CD14-positive monocyte (primary cell): ENCODE data around the gene NOXRED1. TPM values are rescaled to one million over a fixed set of nuclear protein-coding genes. Genes with fewer than 3 reads are reported as not detected.

Experiments
- DNase-seq, 3 donors: peaks; one replicate each; pipeline ENCODE4 v3.0.0-alpha.2; 2011 to 2022
- H2AFZ ChIP-seq: 2 replicates; pipeline ENCODE4 v1.6.0; 2012; ENCODE audit warnings: mild to moderate bottlenecking, low read depth, low read length, inconsistent platforms; ENCODE audit not compliant: insufficient read depth, poor library complexity, severe bottlenecking
- H3K27ac ChIP-seq, 2 donors: 1 replicate in 1 of 2; 2 replicates in 1 of 2; pipeline ENCODE4 v1.5.1; 2012 to 2013; ENCODE audit warnings: low read length in 2 of 2, control low read depth in 1 of 2, inconsistent platforms in 1 of 2, low read depth in 1 of 2, mild to moderate bottlenecking in 1 of 2
- H3K27me3 ChIP-seq, 2 donors: one replicate each; pipeline versions ENCODE4 v1.6.0 to v1.6.1; 2011 to 2013; ENCODE audit warnings: low read length in 2 of 2; ENCODE audit not compliant: control insufficient read depth in 2 of 2, insufficient read depth in 2 of 2
- H3K36me3 ChIP-seq, 2 donors: replicated peaks in 1 of 2; 1 replicate in 1 of 2; 2 replicates in 1 of 2; pipeline versions ENCODE4 v1.5.1 to v1.6.1; 2012 to 2013; ENCODE audit warnings: low read length in 2 of 2, control low read depth in 1 of 2, inconsistent platforms in 1 of 2, mild to moderate bottlenecking in 1 of 2; ENCODE audit not compliant: insufficient read depth in 2 of 2, control insufficient read depth in 1 of 2
- H3K4me1 ChIP-seq, 2 donors: 1 replicate in 1 of 2; 2 replicates in 1 of 2; pipeline versions ENCODE4 v1.5.1 to v1.6.1; 2012 to 2013; ENCODE audit warnings: low read length in 2 of 2, control low read depth in 1 of 2, inconsistent platforms in 1 of 2, mild to moderate bottlenecking in 1 of 2, moderate library complexity in 1 of 2; ENCODE audit not compliant: insufficient read depth in 2 of 2, control insufficient read depth in 1 of 2
- H3K4me2 ChIP-seq: replicated peaks from 2 replicates; pipeline ENCODE3; 2012; ENCODE audit warnings: low read length, moderate library complexity, mild to moderate bottlenecking; ENCODE audit not compliant: poor library complexity, severe bottlenecking; ENCODE audit errors: extremely low read depth
- H3K4me3 ChIP-seq, 3 experiments: fragments of 200-600 bp in 1 of 3; sonication (generic) in 1 of 3; replicated peaks in 1 of 3; 1 replicate in 2 of 3; 2 replicates in 1 of 3; pipeline ENCODE4 v1.5.1; 2011 to 2013; ENCODE audit warnings: low read length in 3 of 3, mild to moderate bottlenecking in 3 of 3, control low read depth in 2 of 3, low read depth in 2 of 3, inconsistent platforms in 1 of 3, moderate library complexity in 1 of 3
- H3K79me2 ChIP-seq: 2 replicates; pipeline ENCODE4 v1.6.0; 2012; ENCODE audit warnings: mild to moderate bottlenecking, control low read depth, inconsistent platforms, low read length, moderate library complexity; ENCODE audit not compliant: insufficient read depth
- H3K9ac ChIP-seq: 2 replicates; pipeline ENCODE4 v1.6.0; 2017; ENCODE audit warnings: low read length, mild to moderate bottlenecking; ENCODE audit not compliant: insufficient read depth, poor library complexity, severe bottlenecking
- H3K9me3 ChIP-seq, 2 donors: replicated peaks in 1 of 2; 1 replicate in 1 of 2; 2 replicates in 1 of 2; pipeline versions ENCODE4 v1.5.1 to v1.6.1; 2012 to 2013; ENCODE audit warnings: low read length in 2 of 2, control low read depth in 1 of 2; ENCODE audit not compliant: control insufficient read depth in 1 of 2, insufficient read depth in 1 of 2
- H4K20me1 ChIP-seq: 2 replicates; pipeline ENCODE4 v1.6.0; 2012; ENCODE audit warnings: mild to moderate bottlenecking, low read length, control low read depth, moderate library complexity; ENCODE audit not compliant: insufficient read depth
- H3K27ac Mint-ChIP-seq, 7 donors: one replicate each; pipeline ENCODE4 v1.8.0; 2020; ENCODE audit warnings: mild to moderate bottlenecking in 7 of 7, mixed read lengths in 7 of 7, moderate library complexity in 6 of 7, inconsistent platforms in 2 of 7
- H3K27me3 Mint-ChIP-seq, 3 donors: one replicate each; pipeline ENCODE4 v1.8.0; 2021 to 2022; ENCODE audit warnings: low read depth in 3 of 3, mild to moderate bottlenecking in 3 of 3, mixed read lengths in 3 of 3, moderate library complexity in 3 of 3, inconsistent platforms in 1 of 3
- H3K36me3 Mint-ChIP-seq, 2 donors: one replicate each; pipeline ENCODE4 v1.8.0; 2020; ENCODE audit warnings: mixed read lengths in 2 of 2, inconsistent platforms in 1 of 2, mild to moderate bottlenecking in 1 of 2
- H3K4me1 Mint-ChIP-seq: one replicate; pipeline ENCODE4 v1.8.0; 2020; ENCODE audit warnings: mild to moderate bottlenecking, mixed read lengths
- H3K4me3 Mint-ChIP-seq, 2 donors: one replicate each; pipeline ENCODE4 v1.8.0; 2020; ENCODE audit warnings: mild to moderate bottlenecking in 2 of 2, mixed read lengths in 2 of 2, moderate library complexity in 1 of 2
- H3K9me3 Mint-ChIP-seq, 7 donors: one replicate each; pipeline ENCODE4 v1.8.0; 2020 to 2022; ENCODE audit warnings: mixed read lengths in 7 of 7, mild to moderate bottlenecking in 6 of 7, moderate library complexity in 6 of 7, inconsistent platforms in 2 of 7
- CTCF ChIP-seq: fragments of 200-600 bp; IDR thresholded peaks from one replicate; pipeline ENCODE4 v1.8.0; 2022; ENCODE audit warnings: antibody characterized with exemption, mild to moderate bottlenecking
- WGBS: methylation state at CpG from one replicate; pipeline ENCODE4 v1.1.5; 2013; ENCODE audit warnings: missing lambda C conversion rate; ENCODE audit not compliant: insufficient coverage; 5-methylcytosine and 5-hydroxymethylcytosine counted together
- intact Hi-C, 2 donors: fragments of 100-400 bp; cut with micrococcal nuclease; formaldehyde crosslinking; loops; one replicate each; pipeline versions ENCODE4 v1.15.0 to v1.15.1; 2023
- polyA plus RNA-seq, 3 donors: library from polyadenylated mRNA; depleted of rRNA in 1 of 3; unstranded in 2 of 3; stranded (reverse) in 1 of 3; fragments of 300-500 nt in 2 of 3; fragments of >200 nt in 1 of 3; fragmentation: Illumina TruSeq in 2 of 3; gene quantifications; 1 replicate in 2 of 3; 2 replicates in 1 of 3; pipeline ENCODE4 v1.2.3, GENCODE V29; 2012 to 2021

The NOXRED1 gene
- polyA plus RNA-seq, 3 donors, result 0.39 TPM; not detected in 2

- no peaks in the 10 kb centered on the region for H3K4me1 Mint-ChIP-seq
- H3K9me3 ChIP-seq, result no peaks in the 10 kb centered on the region
- H2AFZ ChIP-seq, result no peak overlapping the region
- WGBS, result no CpG with 5 or more reads among the region's 1 CpG
- no peak overlapping the region for H3K27ac ChIP-seq
- no peak overlapping the region for H3K4me2 ChIP-seq
- no peak overlapping the region for H3K4me3 Mint-ChIP-seq
- no peak for DNase-seq
- no peak overlapping the region for H3K4me3 ChIP-seq
- no peak for TF ChIP-seq CTCF
- no peak overlapping the region for H3K9ac ChIP-seq
- no peaks in the 10 kb centered on the region for H3K27me3 Mint-ChIP-seq
- intact Hi-C loops, result no loop called here
- no peaks in the 10 kb centered on the region for H3K27me3 ChIP-seq
- H3K79me2 ChIP-seq, result no peaks in the 10 kb centered on the region
- no peaks in the 10 kb centered on the region for H4K20me1 ChIP-seq
- no peak overlapping the region for H3K27ac Mint-ChIP-seq
- peaks cover 76 to 88% of the 10 kb centered on the region in 2 donors for H3K36me3 Mint-ChIP-seq
- no peaks in the 10 kb centered on the region for H3K9me3 Mint-ChIP-seq
- H3K4me1 ChIP-seq, result no peaks in the 10 kb centered on the region
- H3K36me3 ChIP-seq, result peaks cover 71 to 99% of the 10 kb centered on the region in 2 donors
Measured at GRCh38 chr14:77438596-77438995, 15.3 kb upstream of the NOXRED1 start.

GRCh38 chr14:77436042-77436441 lies 12.7 kb upstream of the NOXRED1 start:
- Histone ChIP-seq H3K36me3 (peaks cover 57 to 96% of the 10 kb centered on the region in 2 donors), H2AFZ (no peak overlapping the region), H3K4me2 (no peak overlapping the region)

More at GRCh38 chr14:77436042-77436441, 12.7 kb upstream of the NOXRED1 start:
- Histone ChIP-seq H3K27me3 (no peaks in the 10 kb centered on the region), H3K9me3 (no peaks in the 10 kb centered on the region), H3K4me1 (no peaks in the 10 kb centered on the region), H3K9ac (no peak overlapping the region), H4K20me1 (no peaks in the 10 kb centered on the region), H3K79me2 (no peaks in the 10 kb centered on the region), H3K27ac (no peak overlapping the region), H3K4me3 (no peak overlapping the region)
- DNase-seq, result no peak
- Mint-ChIP-seq H3K36me3 (peaks cover 67 to 79% of the 10 kb centered on the region in 2 donors), H3K4me1 (no peaks in the 10 kb centered on the region), H3K27me3 (no peaks in the 10 kb centered on the region), H3K4me3 (no peak overlapping the region), H3K9me3 (no peaks in the 10 kb centered on the region), H3K27ac (no peak overlapping the region)
- intact Hi-C loops, result no loop called here
- WGBS, result no CpG with 5 or more reads among the region's 3 CpGs
- no peak for TF ChIP-seq CTCF
